ENCODE data around the gene SPAM1.

SPAM1 gene

DNA sequence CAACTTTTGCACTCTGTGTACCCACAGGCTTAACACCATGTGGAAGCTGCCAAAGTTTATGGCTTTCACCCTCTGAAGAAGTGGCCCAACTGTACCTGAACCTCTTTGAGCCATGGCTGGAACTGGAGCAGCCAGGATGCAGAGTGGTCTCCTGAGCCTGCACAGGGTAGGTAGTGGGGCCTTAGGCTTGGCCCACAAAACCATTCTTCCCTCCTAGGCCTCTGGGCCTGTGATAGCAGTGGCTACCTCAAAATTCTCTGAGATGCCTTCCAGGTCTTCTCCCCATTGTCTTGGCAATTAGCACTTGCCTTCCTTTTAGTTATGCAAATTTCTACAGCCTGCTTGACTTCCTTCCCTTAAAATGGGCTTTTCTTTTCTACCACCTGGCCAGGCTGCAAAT is 19.3 kb upstream of the SPAM1 start:
- no peak overlapping the region for H3K4me3 ChIP-seq (ENCODE audit: low read depth, low read length)
- TF ChIP-seq CTCF (IDR thresholded peaks at IDR 0.05; ENCODE audit: low read depth, low read length): no peak

GRCh38 chr7:123916240-123916724 is 8.8 kb upstream of the SPAM1 start:
- no peak for TF ChIP-seq CTCF (IDR thresholded peaks at IDR 0.05; ENCODE audit: low read depth, low read length)
- no peak overlapping the region for H3K4me3 ChIP-seq (ENCODE audit: low read depth, low read length)

DNA sequence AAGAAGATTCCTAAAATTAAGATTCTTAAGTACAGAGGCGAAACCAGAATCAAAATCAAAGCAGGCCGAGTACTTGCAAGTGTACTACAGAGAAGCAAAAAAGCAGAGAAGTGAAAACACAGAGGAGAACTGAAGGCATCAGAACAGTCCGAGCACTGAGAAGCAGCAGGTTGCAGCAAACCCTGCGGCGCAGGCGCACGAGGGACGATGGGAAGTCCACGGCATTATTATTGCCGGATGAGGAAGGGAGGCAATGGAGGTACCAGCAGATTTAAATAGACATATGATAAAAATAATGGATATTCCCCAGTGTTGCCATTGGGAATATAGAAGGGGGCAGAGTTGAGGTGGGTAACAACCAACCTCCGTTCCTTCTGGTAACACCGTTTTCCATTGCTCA is 7.2 kb upstream of the SPAM1 start:
- TF ChIP-seq CTCF (IDR thresholded peaks at IDR 0.05; ENCODE audit: low read depth, low read length): no peak
- H3K4me3 ChIP-seq (ENCODE audit: low read depth, low read length): no peak overlapping the region

- no peak overlapping the region for H3K4me3 ChIP-seq (ENCODE audit: low read depth, low read length)
- no peak for TF ChIP-seq CTCF (IDR thresholded peaks at IDR 0.05; ENCODE audit: low read depth, low read length)
Measured at GRCh38 chr7:123918309-123918708, 6.7 kb upstream of the SPAM1 start.

DNA sequence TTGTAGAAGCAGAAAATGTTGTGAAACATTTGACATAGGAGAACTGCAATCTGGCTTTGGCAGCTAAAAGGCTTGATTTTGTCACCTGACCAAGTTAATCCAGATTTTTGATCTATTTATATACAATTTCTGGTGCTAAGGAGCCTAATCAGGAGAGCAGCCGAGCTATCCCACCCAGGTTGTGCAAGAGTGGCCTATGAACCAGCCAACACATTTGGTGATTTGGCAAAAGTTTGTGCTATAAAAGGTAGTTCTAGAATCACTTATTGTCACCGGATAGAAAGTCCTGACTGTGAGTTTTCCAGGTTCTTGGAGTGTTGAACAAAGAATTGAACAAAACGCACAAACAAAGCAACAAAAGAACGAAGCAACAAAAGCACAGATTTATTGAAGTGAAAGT is 1.4 kb upstream of the SPAM1 start:
- no peak overlapping the region for H3K4me3 ChIP-seq (ENCODE audit: low read depth, low read length)
- TF ChIP-seq CTCF (IDR thresholded peaks at IDR 0.05; ENCODE audit: low read depth, low read length): no peak

- H3K4me3 ChIP-seq (ENCODE audit: low read depth, low read length): no peak overlapping the region
- TF ChIP-seq CTCF (IDR thresholded peaks at IDR 0.05; ENCODE audit: low read depth, low read length): no peak
Measured at GRCh38 chr7:123929107-123929506, 4.1 kb downstream of the SPAM1 start.

- no peak for TF ChIP-seq CTCF (IDR thresholded peaks at IDR 0.05; ENCODE audit: low read depth, low read length)
- H3K4me3 ChIP-seq (ENCODE audit: low read depth, low read length): no peak overlapping the region
Measured at GRCh38 chr7:123929655-123930054, 4.6 kb downstream of the SPAM1 start.
